HG03175 (cell line): Measurements from ENCODE around the gene TMOD2.

Experiments
- ATAC-seq: cut with Tn5 transposase; IDR thresholded peaks from one replicate; pipeline ENCODE4 v1.9.1; 2021; ENCODE audit warnings: mild to moderate bottlenecking, moderate library complexity; ENCODE audit not compliant: unreplicated experiment

TMOD2 gene

DNA sequence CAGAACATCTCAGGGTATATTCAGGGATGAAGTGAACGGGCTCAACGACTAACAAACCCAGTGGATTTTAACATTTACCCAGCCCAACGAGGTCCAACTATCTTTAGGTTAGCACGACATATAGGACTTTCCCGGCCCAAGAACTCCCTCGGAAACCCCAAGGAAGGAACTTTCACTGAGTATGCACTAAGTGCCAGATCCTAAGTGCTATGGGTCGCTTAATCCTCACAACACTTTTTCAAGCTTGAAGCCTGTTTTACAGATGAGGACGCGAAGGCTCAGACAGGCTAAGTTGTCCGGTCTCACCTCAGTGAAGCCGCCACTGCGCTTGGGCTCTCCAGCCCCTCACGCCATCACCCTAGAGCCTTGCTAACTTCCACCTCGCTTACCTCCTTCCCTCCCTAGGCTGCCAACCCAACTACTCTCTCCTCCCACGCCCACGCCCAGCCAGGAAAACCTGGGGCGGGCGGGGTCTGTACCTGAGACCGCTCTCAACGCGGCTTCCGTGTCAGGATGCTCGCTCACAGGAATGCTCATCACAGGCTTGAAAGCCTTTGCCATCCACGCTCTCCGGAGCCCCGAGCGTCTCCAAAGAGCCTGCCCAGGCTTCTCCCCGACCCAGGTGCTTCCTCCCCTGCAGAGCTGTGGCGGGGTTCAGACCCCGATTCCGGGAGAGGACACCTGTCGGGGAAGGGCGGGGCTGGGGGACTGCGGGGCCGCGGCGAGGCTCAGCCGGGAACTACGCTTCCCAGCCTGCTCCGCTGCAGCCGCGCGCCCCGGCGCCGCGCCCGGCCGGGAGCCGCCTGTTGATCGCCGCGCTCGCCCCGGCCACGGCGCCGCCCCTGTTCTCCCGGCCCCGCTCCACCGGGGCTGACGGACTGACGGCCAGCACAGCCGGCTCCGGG lies at the start of gene TMOD2:
TSS of gene TMOD2 (plus strand) at position 806 of the 905 bp plus-strand sequence. CDS start 14,845 bp downstream, outside the sequence.
- ATAC-seq, result peak; percentile 81

DNA sequence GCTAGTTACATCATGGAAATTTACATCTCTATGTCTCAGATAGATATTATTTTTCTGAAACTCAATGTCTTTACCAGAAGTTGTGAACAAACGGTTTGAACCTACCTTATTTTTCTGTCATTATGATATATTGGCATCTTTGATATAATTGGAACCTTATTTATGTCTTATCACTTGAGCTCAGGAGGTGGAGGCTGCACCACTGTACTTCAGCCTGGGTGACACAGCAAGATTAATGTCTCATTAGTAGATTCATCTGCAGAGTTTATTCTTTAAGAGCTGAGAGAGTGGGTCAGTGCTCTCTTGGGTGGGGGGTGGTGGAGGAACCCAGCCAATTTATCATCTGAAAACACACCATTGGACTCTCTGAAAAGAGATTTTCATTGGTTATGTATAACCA lies 48.7 kb upstream of the TMOD2 start:
- no peak for ATAC-seq

DNA sequence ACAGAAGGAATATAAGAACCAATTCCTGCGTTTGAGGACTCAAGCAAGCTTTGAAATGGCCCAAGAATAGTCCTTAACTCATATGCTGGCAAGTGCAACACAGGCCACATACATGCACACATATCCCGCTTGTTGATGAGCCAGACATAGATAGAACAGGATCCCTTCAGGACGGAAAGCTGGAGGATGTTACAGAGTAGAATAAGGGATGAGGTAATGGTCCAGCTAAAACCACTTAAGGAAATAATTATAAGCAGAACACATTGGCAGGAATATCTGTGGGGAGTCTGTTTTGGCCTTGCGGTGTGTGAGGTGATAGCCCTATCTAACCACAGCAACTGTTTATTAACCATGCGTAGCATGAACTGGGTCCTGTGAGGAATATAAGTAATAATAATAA lies 45.1 kb upstream of the TMOD2 start:
- ATAC-seq, result no peak

DNA sequence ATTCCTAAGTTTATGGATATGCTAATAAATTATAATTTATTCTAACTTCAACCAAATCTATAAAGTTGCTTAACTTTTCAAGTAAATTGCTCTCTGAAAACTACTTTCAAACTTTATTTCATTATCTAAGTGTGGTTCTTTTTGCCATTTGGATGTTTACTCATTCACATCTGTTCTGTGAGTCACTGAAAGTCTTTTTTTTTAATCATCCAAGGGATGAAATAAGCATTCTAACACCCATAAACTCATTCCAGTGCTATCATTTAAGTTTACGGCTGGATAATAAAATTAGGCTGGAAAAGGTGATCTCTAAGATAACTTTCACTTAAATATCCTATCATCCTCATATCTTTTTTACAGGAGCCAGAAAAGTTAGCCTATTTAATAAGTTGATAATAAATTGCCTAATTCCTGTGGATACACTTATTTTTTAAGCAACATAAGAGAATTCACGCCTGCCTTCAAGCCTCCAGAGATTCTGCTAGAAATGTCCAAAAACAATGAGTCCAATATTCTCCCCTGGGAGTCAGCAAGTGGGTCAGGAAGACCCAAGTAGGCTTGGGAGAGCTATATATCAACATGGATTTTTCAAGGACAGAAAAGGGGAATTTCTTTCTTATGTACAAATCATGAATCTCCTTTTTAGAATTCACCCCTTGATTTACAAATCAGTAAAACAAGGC lies 44.3 kb upstream of the TMOD2 start:
- no peak for ATAC-seq

DNA sequence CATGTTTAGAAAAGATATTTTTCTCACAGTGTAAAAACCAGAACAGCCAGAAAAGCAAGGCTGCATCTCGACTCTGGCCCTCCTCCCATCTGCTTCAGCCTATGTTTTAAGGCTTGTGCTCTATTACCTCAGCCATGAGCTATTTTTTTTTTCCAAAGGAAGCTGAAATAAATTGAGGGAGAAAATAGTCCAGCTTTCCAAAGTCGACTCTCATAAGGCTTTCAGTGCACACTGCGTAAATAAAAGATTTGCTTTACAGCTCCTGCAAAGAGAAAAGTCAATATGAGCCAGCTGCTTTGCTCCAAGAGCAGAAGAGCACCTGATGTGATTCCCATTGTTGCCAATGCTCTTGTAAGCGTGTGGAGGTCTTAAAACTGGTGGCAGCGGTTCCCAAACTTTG lies 43.4 kb upstream of the TMOD2 start:
- ATAC-seq, result no peak

DNA sequence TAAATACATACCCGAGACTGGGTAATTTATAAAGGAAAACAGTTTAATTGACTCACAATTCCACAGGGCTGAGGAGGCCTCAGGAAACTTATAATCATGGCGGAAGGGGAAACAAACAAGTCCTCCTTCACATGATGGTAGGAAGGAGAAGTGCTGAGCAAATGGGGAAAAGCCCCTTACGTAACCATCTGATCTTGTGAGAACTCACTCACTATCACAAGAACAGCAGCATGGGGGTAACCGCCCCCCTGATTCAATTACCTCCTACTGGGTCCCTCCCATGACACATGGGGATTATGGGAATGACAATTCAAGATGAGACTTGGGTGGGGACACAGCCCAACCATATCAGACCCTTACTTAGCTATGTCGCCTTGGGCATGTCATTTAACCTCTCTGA lies 42.4 kb upstream of the TMOD2 start:
- ATAC-seq, result no peak

DNA sequence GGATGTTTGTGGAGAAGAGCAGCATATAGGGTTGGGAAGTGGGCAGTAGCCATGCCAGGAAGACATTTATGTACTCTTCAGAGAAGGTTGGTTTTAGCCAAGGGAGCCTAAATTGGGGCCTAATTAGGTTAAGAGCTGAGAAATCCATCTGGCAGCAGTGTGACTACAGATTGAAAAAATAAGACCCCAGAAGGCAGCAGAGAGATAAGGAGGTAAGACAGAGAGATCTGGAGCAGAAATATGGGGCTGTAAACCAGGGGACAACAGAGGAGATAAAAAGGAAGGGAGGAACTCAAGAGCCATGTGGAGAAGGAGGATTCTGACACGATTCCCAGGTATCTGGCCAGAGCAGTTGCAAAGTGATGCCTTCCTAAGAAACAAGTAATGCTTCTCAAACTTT lies 37.2 kb upstream of the TMOD2 start:
- no peak for ATAC-seq

DNA sequence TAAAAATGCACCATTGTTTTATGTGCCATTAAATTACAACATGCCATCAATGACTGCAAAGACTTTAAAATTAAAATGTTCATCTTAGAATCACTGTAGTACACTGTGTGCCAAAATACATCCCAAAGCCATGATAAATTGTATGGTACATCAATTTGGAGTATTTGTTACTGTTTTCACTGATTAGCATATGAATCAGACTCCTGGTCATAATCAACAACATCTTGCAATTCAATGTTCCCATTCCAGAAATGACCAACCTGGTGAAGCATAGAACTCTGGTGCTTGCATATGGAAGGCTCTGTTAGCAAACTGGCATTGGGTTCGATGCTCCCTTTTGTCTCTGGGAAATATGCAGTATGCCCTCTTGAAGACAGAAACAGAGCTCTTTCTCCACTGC lies 36.5 kb upstream of the TMOD2 start:
- ATAC-seq, result no peak

DNA sequence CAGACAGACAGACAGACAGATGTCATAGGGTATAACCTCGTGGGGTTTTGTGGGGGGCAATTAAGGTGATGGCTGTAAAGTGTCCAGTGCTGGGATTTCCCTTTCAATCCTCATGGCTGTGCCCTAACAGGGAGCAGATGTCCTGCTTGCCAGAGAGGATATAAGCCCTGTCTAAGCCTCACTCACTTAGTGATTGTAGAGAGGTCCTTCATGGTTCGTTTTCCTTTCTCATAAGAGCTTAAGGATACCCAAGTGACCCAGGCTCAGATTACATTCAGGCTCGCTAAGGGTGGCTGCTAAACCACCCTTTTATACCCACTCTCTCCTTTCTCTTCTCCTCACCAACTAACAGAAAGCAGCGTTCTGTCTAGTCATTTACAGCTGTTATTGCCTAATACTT lies 33.2 kb upstream of the TMOD2 start:
- no peak for ATAC-seq

DNA sequence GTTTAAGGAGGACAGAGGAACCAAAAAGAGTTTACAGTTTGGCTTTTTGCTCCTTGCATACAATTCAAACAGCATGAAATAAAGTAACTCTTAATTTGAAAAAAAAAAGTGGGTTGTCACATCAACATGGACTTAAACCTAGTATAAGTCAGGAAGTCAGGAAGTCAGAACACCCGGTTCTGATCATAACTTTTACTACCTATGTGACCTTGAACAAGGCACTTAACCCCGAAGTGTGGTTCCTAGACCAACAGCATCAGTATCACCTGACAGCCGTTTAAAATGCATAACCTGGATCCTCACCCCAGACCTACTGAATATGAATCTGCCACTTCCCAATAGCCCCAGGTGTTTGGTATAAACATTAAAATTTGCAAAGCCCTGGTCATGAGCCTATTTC lies 32.7 kb upstream of the TMOD2 start:
- no peak for ATAC-seq

DNA sequence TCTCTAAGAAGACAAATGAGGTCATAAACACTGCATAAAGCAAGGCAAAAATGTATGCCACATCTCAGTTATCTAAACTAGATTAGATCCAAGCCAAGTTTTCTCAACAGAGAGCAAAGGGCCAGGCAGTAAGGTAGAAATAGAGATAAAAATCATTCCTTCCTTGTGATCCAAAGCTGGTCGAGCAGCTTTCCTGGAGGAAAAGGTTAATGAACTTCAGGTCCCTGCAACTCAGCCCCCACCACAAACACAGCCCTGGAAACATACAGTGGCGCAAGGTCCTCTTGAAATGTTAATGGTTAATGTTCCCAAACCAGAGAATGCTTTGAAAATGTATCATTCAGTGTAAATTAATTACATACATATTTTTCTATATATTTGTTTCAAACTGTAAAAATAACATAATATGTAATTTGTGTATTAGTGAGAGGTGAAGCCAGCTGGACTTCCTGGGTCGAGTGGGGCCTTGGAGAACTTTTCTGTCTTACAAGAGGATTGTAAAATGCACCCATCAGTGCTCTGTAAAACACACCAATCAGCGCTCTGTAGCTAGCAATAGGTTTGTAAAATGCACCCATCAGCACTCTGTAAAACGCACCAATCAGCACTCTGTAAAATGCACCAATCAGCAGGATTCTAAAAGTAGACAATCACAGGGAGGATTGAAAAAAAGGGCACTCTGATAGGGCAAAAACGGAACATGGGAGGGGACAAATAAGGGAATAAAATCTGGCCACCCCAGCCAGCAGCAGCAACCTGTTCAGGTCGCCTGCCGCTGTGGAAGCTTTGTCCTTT lies 31.0 kb upstream of the TMOD2 start:
- ATAC-seq, result no peak

DNA sequence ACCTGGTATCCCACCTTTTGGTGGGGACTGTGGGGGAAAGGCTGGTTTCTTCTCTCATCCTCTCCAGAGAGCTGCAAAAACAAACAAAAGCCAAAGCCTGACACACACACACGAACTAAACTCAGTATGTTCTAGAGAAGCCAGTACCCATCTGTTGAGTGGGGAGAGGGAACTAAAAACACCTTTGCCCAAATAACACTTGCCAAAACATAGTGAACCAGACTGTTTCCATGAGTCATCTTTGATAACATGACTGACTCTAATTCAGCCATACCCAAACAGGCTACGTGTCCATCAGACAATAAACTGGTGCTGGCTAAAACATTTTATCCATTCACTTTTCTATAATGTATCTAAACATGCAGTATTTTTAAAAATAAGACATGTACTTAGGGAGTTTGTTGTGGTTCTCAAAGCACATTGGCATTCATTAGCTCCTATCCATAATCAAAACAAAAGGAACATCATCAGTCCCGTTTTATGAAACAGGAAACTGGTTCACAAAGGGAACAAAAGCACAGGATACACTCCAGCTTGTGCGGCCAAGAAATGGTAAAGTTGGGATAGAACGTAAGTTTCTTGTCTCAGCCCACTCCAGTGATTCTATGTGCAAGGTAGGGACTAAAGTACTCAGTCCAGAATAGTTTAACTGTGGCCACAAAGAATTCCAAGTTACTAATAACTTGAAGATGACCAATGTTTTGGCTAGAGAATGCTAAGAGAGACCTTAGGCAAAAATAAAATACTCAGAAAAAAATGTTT lies 30.0 kb upstream of the TMOD2 start:
- no peak for ATAC-seq

DNA sequence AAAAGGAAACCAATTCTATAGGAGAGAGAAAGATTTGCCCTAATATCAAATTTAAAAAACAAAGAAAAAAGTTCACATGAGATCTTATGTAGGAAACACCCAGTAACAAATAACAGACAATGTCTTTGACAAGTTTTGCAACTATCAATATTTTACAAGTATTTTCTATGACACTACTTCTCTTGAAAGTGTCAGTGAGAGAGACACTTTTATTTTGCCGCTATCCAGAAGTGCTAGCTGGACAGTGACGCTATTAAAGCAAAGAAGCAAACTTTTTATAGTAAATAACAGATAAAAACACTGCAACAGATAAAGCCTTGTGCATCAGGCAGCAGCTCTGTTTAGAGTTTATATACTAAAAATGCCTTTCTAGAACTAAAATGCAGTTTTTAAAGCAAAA lies 27.2 kb upstream of the TMOD2 start:
- ATAC-seq, result no peak

DNA sequence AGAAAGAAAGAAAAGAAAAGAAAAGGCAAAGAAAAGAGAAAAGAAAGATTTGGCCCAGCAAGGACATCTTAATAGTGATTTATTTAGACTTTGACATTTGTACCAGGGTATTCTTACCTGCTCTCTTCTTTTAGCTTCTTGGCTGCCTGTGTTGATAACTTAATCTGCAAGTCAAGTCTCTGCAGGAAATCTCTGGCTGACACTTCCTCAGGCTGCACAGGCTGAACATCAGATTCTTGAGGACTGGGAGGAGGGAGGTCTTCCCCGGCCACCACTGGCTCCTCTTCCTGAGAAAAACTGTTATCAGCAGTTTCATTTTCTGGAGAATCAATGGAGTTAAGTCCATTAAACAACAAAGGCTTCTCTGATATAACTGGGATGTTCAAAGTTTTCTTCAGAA lies 26.7 kb upstream of the TMOD2 start:
- no peak for ATAC-seq

DNA sequence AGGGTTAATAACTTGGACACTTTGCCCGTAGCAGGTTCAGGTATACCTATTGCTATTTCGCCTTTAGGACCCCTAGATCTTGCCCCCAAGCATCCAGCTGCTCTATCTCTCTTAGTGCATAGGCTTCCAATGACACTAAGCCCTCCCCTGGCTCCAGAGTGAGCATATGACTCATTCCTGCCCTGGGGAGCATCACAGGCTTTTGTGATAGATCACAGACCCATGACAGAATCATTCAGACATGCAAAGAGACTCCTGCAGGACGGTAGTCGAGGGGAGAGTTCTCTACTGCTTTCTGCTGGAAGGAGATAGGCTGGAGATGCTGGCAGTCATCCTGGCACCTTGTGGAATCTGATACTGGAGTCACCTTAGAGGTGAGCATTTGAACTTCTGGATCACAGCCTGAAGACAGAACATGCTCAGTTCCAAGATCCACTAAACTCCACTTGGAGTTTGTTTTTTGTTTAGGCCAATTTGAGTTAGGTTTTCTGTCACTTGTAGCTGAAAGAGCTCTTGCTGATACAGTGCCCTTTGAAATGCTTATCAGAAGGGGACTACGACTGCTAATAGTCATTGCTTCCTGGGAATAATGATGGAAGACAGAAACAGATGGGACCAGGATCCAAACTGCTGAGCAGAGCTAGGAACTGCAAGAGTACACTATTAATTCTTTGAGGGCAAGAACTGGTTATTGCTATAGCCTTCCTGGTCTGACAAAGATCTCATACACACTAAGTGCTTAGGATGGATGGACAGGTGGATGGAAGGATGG lies 24.9 kb upstream of the TMOD2 start:
- peak; percentile 88 for ATAC-seq

DNA sequence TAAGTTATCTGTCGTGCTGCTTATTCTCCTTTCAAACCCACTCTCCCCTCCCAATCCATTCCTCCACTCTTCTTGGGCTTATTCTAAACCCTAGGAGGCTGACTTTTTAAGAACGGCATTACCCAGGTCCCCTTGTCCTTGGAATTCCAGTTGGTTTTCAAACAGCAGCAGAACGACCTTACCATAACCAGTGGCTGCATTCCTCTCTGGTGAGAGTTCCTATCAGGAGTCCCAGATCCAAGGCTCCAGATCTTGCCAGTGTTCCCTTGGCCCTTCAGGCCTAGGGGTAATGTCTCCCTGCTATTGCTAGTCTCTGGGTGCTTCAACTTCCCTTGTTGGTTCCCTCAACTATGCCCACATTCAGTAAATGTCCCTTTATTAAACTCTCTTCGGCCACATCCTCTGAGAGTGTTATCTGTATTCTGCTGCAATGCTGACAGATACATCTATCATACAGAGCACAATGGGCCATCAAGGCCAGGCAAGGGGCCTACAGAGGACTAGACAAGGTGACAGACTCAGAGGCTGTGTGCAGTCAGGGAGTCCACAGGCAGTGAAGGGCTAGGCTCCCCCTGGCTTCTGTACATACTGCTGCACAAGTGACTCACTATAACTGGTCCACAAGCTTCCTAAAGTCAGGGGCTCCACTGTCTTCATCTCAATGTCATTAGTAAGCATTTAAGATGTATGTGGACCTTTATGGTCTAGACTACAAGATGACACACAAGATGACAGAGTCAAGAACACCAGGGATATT lies 24.1 kb upstream of the TMOD2 start:
- no peak for ATAC-seq

DNA sequence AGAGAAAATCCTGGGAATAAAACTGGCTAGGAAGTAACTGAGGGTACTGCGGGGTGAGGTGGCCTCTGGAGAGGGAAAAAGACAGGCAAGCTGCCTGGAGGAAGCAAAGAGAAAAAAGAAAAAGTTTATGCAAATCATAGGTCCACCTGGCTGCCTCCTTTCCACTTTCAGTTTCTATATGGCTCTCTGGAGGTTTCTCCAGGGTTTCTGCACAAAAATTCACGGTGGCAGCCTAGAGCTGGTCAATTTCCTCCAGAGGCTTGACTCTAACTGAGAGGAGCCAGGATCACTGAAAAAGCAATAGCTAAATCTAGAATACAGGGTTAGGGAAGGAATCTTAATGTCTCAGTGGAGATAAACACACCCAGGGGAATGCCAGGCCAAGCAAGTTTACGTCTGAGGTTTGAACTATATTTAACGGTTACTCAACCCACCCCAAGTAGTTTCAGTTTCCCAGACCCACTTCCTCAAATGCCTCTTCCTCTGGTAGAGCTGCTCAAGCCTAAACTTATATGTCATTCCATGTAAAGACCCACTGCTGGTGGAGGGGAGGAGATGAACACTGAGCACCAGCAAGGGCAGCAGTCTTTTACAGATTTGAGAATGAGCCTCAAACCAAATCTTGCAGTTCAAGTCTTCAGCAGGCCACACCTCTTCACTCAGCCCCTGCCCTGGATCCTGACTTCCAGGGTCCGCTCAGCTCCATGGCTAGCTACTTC lies 19.7 kb upstream of the TMOD2 start:
- ATAC-seq, result peak; percentile 71

DNA sequence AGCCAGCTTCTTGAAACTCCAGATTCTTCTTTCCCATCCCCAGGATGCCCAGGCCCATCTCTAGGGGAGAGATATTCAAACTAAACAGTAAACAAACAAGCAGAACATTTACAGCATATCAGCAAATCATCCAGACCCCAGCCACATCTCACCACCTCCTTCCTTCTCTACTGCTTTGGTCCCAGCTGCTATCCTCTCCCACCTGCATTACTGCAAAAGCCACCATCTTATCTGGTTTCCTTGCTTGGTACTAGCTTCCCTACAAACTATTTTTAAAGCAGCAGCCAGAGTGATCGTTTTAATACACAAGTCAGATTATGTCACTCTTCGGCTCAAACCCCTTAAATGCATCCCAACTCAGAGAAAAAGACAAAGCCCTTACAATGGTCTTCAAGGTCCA lies 18.8 kb upstream of the TMOD2 start:
- no peak for ATAC-seq
